Measurements from ENCODE around the gene R3HDM2. TPM values are rescaled to one million over a fixed set of nuclear protein-coding genes. Genes with fewer than 3 reads are reported as not detected.
A peak's percentile ranks its signal among the peaks of the same experiment; 100 is the strongest.

Gene R3HDM2
- total and polyA plus RNA-seq, 10 donors, result 11.3 to 90.8 (median 53.5) TPM

DNA sequence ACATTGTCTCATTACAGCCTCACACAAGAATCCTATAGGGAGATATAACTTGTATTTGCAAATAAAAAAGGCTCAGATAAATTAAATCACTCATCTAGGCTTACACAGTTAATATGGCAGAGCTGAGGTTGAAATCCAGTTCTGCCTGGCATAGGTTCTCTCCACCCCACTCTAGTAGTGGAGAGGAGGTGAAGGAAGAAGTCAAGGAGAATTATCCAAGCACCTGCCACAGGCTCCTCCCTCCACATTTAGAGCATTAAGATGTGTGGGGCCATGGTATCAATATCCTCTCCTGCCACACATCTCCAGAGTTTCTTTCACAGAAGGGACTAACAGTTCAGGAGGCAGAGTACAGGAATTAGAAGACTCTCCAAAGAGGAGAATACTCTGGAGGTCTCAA is 157.3 kb downstream of the R3HDM2 start:
- Histone ChIP-seq H3K9me3 (no peaks in the 10 kb centered on the region), H3K36me3 (peaks cover 0 to 100% (median 51%) of the 10 kb centered on the region in 6 donors), H3K4me3 (no peak overlapping the region), H3K4me1 (peaks cover 0 to 21% (median 9%) of the 10 kb centered on the region in 6 donors), H3K27me3 (replicated peaks in 1 of 7) (no peaks in the 10 kb centered on the region), H3K27ac (no peak overlapping the region)
- DNase-seq, result no peak
- TF ChIP-seq POLR2A (IDR thresholded peaks at IDR 0.05) (no peak), POLR2AphosphoS5 (IDR thresholded peaks at IDR 0.05) (no peak)
- TF ChIP-seq, protein P1, sequence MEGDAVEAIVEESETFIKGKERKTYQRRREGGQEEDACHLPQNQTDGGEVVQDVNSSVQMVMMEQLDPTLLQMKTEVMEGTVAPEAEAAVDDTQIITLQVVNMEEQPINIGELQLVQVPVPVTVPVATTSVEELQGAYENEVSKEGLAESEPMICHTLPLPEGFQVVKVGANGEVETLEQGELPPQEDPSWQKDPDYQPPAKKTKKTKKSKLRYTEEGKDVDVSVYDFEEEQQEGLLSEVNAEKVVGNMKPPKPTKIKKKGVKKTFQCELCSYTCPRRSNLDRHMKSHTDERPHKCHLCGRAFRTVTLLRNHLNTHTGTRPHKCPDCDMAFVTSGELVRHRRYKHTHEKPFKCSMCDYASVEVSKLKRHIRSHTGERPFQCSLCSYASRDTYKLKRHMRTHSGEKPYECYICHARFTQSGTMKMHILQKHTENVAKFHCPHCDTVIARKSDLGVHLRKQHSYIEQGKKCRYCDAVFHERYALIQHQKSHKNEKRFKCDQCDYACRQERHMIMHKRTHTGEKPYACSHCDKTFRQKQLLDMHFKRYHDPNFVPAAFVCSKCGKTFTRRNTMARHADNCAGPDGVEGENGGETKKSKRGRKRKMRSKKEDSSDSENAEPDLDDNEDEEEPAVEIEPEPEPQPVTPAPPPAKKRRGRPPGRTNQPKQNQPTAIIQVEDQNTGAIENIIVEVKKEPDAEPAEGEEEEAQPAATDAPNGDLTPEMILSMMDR (IDR thresholded peaks at IDR 0.05 in 8 of 11, conservative IDR thresholded peaks at IDR 0.05 in 3 of 11), result no peak
- intact Hi-C loops (cut with DNase I; ENCODE audit: low total_unique reads), result no loop called here

- Histone ChIP-seq H3K27ac (no peak overlapping the region), H3K4me1 (peaks cover 0 to 26% (median 9%) of the 10 kb centered on the region in 6 donors), H3K4me3 (no peak overlapping the region), H3K9me3 (no peaks in the 10 kb centered on the region), H3K27me3 (replicated peaks in 1 of 7) (no peaks in the 10 kb centered on the region), H3K36me3 (peaks cover 3 to 100% (median 51%) of the 10 kb centered on the region in 6 donors)
- WGBS, 5 donors, result 65 to 84% (median 66%) methylated on average over 7 of the region's 7 CpGs
- DNase-seq, result no peak
- intact Hi-C loops (cut with DNase I; ENCODE audit: low total_unique reads), result no loop called here
- no peak for TF ChIP-seq POLR2AphosphoS5 (IDR thresholded peaks at IDR 0.05)
- TF ChIP-seq, protein P1 (IDR thresholded peaks at IDR 0.05 in 8 of 11, conservative IDR thresholded peaks at IDR 0.05 in 3 of 11), result no peak
- TF ChIP-seq POLR2A (IDR thresholded peaks at IDR 0.05), result no peak
These were observed 158.3 kb downstream of the R3HDM2 start for GRCh38 chr12:57272337-57273151.

- Histone ChIP-seq H3K27me3 (replicated peaks in 1 of 7) (no peaks in the 10 kb centered on the region), H3K9me3 (no peaks in the 10 kb centered on the region), H3K4me3 (no peak overlapping the region), H3K4me1 (peaks cover 0 to 26% (median 9%) of the 10 kb centered on the region in 6 donors), H3K27ac (no peak overlapping the region), H3K36me3 (peaks cover 3 to 100% (median 52%) of the 10 kb centered on the region in 6 donors)
- DNase-seq, result no peak
- TF ChIP-seq POLR2A (IDR thresholded peaks at IDR 0.05) (no peak), POLR2AphosphoS5 (IDR thresholded peaks at IDR 0.05) (no peak)
- TF ChIP-seq, protein P1 (IDR thresholded peaks at IDR 0.05 in 8 of 11, conservative IDR thresholded peaks at IDR 0.05 in 3 of 11), result no peak
- WGBS, 5 donors, result 88 to 100% (median 95%) methylated on average over 1 of the region's 1 CpG
- intact Hi-C loops (cut with DNase I; ENCODE audit: low total_unique reads), result no loop called here
These were observed 159.8 kb downstream of the R3HDM2 start for GRCh38 chr12:57270966-57271470.

GRCh38 chr12:57268264-57268663 is 162.6 kb downstream of the R3HDM2 start:
- H3K9me3 ChIP-seq, result no peaks in the 10 kb centered on the region
- no peak overlapping the region for H3K4me3 ChIP-seq
- H3K27me3 ChIP-seq (replicated peaks in 1 of 7), result no peaks in the 10 kb centered on the region
- 56 to 82% (median 66%) methylated on average over 7 of the region's 7 CpGs for WGBS, 5 donors
- intact Hi-C loops (cut with DNase I; ENCODE audit: low total_unique reads), result no loop called here
- peaks cover 4 to 30% (median 11%) of the 10 kb centered on the region in 6 donors for H3K4me1 ChIP-seq
- DNase-seq, result no peak
- H3K36me3 ChIP-seq, result peaks cover 3 to 93% (median 53%) of the 10 kb centered on the region in 6 donors
- peak overlapping the region in 1 of 8 donors; percentile 11 for H3K27ac ChIP-seq
- TF ChIP-seq POLR2A (IDR thresholded peaks at IDR 0.05), result no peak
- TF ChIP-seq, protein P1 (IDR thresholded peaks at IDR 0.05 in 8 of 11, conservative IDR thresholded peaks at IDR 0.05 in 3 of 11), result no peak
- no peak for TF ChIP-seq POLR2AphosphoS5 (IDR thresholded peaks at IDR 0.05)
